Measurements from ENCODE around the gene SMAD6. TPM values are rescaled to one million over a fixed set of nuclear protein-coding genes. Genes with fewer than 3 reads are reported as not detected.

The SMAD6 gene
- total RNA-seq, 1 donor = 27.2 TPM

DNA sequence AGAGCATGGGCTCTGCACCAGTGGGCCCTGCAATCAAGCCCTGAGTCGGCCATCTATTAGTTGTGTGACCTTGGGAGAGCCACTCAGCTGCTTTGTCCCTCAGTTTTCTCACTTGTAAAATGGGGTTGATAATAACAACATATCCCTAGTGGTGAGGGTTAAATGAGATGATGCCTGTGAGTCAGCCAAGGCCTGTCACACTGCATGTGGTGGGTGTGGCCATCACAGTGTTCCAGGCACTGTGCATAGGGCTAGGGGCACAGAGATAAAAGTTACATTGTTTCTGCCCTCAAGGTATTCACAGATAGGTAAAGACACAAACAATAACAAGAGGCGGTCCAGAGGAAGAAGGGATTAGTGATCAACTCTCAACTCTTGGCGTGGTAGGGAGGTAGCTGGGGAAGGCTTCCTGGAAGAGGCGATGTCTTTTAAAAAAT, 19.5 kb downstream of the SMAD6 start:
- no peak overlapping the region for H3K4me3 ChIP-seq (ENCODE audit: low read depth, low read length)
- DNase-seq (ENCODE audit: low read depth) = no peak
- TF ChIP-seq, protein P1, sequence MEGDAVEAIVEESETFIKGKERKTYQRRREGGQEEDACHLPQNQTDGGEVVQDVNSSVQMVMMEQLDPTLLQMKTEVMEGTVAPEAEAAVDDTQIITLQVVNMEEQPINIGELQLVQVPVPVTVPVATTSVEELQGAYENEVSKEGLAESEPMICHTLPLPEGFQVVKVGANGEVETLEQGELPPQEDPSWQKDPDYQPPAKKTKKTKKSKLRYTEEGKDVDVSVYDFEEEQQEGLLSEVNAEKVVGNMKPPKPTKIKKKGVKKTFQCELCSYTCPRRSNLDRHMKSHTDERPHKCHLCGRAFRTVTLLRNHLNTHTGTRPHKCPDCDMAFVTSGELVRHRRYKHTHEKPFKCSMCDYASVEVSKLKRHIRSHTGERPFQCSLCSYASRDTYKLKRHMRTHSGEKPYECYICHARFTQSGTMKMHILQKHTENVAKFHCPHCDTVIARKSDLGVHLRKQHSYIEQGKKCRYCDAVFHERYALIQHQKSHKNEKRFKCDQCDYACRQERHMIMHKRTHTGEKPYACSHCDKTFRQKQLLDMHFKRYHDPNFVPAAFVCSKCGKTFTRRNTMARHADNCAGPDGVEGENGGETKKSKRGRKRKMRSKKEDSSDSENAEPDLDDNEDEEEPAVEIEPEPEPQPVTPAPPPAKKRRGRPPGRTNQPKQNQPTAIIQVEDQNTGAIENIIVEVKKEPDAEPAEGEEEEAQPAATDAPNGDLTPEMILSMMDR (IDR thresholded peaks at IDR 0.05; ENCODE audit: insufficient read depth, low read length) = no peak

- H3K4me3 ChIP-seq (ENCODE audit: low read depth, low read length) = no peak overlapping the region
- TF ChIP-seq, protein P1 (IDR thresholded peaks at IDR 0.05; ENCODE audit: insufficient read depth, low read length) = no peak
- DNase-seq (ENCODE audit: low read depth) = no peak
These were observed 19.9 kb downstream of the SMAD6 start for GRCh38 chr15:66721954-66722353.

DNA sequence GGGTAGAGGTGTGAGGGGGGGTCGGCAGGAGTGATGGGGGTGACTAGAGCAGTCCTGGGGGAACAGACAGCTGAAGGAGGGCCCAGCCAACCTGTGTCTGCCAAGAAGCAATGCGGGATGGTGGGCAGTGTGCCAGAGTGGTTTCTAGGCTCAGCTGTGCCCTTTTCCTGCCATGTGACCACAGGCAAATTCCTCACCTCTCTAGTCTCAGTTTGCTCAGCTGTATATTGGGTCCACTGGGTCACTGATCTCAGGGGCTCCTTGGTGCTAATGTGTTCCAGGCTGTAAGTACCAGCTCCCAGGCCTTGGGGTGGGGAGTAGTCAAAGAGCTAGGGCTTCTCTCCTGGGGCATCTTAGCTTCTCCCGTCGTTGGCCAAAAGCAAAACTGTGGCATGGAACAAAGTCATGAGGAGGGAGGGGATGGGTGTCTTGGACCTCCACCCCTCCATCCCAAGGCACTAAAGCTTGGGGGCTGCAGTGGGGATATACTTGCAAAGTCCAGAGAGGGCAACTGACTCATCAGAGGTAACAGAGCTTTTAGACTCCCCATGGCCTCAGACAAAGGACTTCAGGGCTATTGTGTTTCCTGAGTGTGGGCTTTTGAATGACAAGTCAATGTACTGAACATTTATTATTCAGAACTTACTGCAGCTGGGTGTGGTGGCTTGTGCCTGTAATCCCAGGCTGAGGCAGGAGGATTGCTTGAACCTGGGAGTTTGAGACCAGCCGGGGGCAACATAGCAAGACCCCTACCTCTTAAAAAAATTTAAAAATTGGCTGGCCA, 20.9 kb downstream of the SMAD6 start:
- DNase-seq (ENCODE audit: low read depth) = no peak
- no peak overlapping the region for H3K4me3 ChIP-seq (ENCODE audit: low read depth, low read length)
- TF ChIP-seq, protein P1 (IDR thresholded peaks at IDR 0.05; ENCODE audit: insufficient read depth, low read length) = no peak

DNA sequence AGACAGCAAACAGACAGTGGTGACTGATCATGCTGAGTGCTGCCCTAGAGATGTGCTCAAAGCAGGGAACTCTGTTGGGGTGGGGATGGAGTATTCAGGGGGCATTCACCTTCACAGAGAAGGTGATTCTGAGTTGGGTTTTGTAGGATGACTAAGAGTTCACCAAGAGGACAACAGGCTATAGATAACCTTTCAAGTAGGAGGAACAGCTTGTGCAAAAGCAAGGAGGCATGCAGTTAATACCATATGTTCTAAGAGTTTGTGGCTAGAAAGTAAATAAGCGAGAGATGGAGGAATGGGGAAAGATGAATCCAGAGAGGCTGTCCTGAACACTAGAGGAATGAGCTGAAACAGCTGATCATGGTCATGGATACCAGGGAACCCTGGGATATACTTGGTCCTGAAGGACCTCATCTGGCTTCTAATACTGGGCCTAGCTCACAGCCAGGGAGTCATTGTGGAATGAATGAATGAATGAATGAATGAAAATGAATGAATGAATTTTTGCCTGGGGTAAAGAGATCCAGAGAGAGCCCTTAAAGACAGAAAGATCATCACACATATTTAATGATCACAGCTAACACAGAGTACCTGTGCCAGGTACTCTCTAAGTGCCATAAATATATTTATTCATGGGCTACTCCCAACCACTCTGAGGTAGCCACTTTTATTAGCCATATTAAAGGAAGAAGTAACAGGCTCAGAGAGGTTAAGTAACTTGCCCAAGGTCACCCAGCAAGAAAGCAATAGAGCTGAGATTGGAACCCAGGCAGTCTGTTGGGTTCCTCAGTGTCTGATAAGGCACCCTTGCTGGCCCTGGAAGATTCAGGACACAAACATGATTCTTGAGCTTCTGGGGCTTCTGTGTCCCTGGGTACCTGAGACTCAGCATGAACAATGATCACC, 22.0 kb downstream of the SMAD6 start:
- TF ChIP-seq, protein P1 (IDR thresholded peaks at IDR 0.05; ENCODE audit: insufficient read depth, low read length) = no peak
- peak; percentile 41 for DNase-seq (ENCODE audit: low read depth)

GRCh38 chr15:66724732-66725463, 22.9 kb downstream of the SMAD6 start:
- no peak overlapping the region for H3K4me3 ChIP-seq (ENCODE audit: low read depth, low read length)
- DNase-seq (ENCODE audit: low read depth) = peak; percentile 78
- TF ChIP-seq, protein P1 (IDR thresholded peaks at IDR 0.05; ENCODE audit: insufficient read depth, low read length) = no peak

More for the DNA sequence above, 22.0 kb downstream of the SMAD6 start:
- H3K4me3 ChIP-seq (ENCODE audit: low read depth, low read length) = no peak overlapping the region

GRCh38 chr15:66725464-66725785, 23.4 kb downstream of the SMAD6 start:
- TF ChIP-seq, protein P1 (IDR thresholded peaks at IDR 0.05; ENCODE audit: insufficient read depth, low read length) = no peak
- DNase-seq (ENCODE audit: low read depth) = no peak
- no peak overlapping the region for H3K4me3 ChIP-seq (ENCODE audit: low read depth, low read length)
